WTC11 (cell line): ENCODE results near the gene TMEM141.

Source experiments
- AFF4 ChIP-seq: sonication (generic); formaldehyde crosslinking; IDR thresholded peaks from 2 replicates; pipeline ENCODE4 v1.8.1; 2023; ENCODE audit warnings: mild to moderate bottlenecking, missing genetic modification reagents, borderline replicate concordance
- ATF2 ChIP-seq: sonication (generic); formaldehyde crosslinking; IDR thresholded peaks from 2 replicates; pipeline ENCODE4 v1.8.1; 2022; ENCODE audit warnings: low read depth, missing genetic modification reagents, borderline replicate concordance
- ATF3 ChIP-seq: sonication (generic); formaldehyde crosslinking; conservative IDR thresholded peaks from 2 replicates; pipeline ENCODE4 v1.8.1; 2022; ENCODE audit warnings: mild to moderate bottlenecking, missing genetic modification reagents
- CREM ChIP-seq: sonication (generic); formaldehyde crosslinking; IDR thresholded peaks from 2 replicates; pipeline ENCODE4 v1.8.1; 2022; ENCODE audit warnings: mild to moderate bottlenecking, missing genetic modification reagents, moderate library complexity
- CTCF ChIP-seq: fragments of 200-600 bp; IDR thresholded peaks from 2 replicates; pipeline ENCODE4 v1.8.0; 2022; ENCODE audit warnings: antibody characterized with exemption
- E2F1 ChIP-seq: sonication (generic); formaldehyde crosslinking; IDR thresholded peaks from 2 replicates; pipeline ENCODE4 v1.8.0; 2022; ENCODE audit warnings: mild to moderate bottlenecking, missing genetic modification reagents
- FOXK1 ChIP-seq: sonication (generic); formaldehyde crosslinking; IDR thresholded peaks from 2 replicates; pipeline ENCODE4 v1.8.0; 2022; ENCODE audit warnings: mild to moderate bottlenecking, moderate library complexity, missing genetic modification reagents
- IRF1 ChIP-seq: sonication (generic); formaldehyde crosslinking; IDR thresholded peaks from 2 replicates; pipeline ENCODE4 v1.8.0; 2023; ENCODE audit warnings: missing genetic modification reagents
- NR1H2 ChIP-seq: sonication (generic); formaldehyde crosslinking; IDR thresholded peaks from 2 replicates; pipeline ENCODE4 v1.9.0; 2021; ENCODE audit warnings: mild to moderate bottlenecking, moderate library complexity, missing genetic modification reagents
- NR3C1 ChIP-seq: sonication (generic); formaldehyde crosslinking; conservative IDR thresholded peaks from 2 replicates; pipeline ENCODE4 v1.8.1; 2023; ENCODE audit warnings: low read depth, mild to moderate bottlenecking, missing genetic modification reagents
- SP1 ChIP-seq: sonication (generic); formaldehyde crosslinking; conservative IDR thresholded peaks from 2 replicates; pipeline ENCODE4 v1.8.1; 2022; ENCODE audit warnings: missing genetic modification reagents
- TEAD1 ChIP-seq: sonication (generic); formaldehyde crosslinking; IDR thresholded peaks from 2 replicates; pipeline ENCODE4 v1.8.0; 2022; ENCODE audit warnings: mild to moderate bottlenecking, missing genetic modification reagents
- ZNF263 ChIP-seq: sonication (generic); formaldehyde crosslinking; IDR thresholded peaks from 2 replicates; pipeline ENCODE4 v1.8.1; 2022; ENCODE audit warnings: low read depth, mild to moderate bottlenecking, moderate library complexity, missing genetic modification reagents

- no peak for TF ChIP-seq NR3C1
- TF ChIP-seq NR1H2 = no peak
- TF ChIP-seq ATF3 = no peak
- TF ChIP-seq CTCF = no peak
- TF ChIP-seq SP1 = no peak
- no peak for TF ChIP-seq E2F1
- no peak for TF ChIP-seq ZNF263 (CRISPR knock-in tag)
- TF ChIP-seq CREM (CRISPR knock-in tag) = no peak
- TF ChIP-seq AFF4 (CRISPR knock-in tag) = no peak
- TF ChIP-seq TEAD1 (CRISPR knock-in tag) = no peak
- TF ChIP-seq FOXK1 (CRISPR knock-in tag) = no peak
- TF ChIP-seq IRF1 = no peak
- no peak for TF ChIP-seq ATF2 (CRISPR knock-in tag)
These were observed 14.2 kb upstream of the TMEM141 start for GRCh38 chr9:136776947-136777346.
